ENCODE data around the gene BCR. TPM values are rescaled to one million over a fixed set of nuclear protein-coding genes. Genes with fewer than 3 reads are reported as not detected.
A peak's percentile ranks its signal among the peaks of the same experiment; 100 is the strongest.

Gene BCR
- total RNA-seq, 1 donor from 2014 or later, result 92.6 TPM

DNA sequence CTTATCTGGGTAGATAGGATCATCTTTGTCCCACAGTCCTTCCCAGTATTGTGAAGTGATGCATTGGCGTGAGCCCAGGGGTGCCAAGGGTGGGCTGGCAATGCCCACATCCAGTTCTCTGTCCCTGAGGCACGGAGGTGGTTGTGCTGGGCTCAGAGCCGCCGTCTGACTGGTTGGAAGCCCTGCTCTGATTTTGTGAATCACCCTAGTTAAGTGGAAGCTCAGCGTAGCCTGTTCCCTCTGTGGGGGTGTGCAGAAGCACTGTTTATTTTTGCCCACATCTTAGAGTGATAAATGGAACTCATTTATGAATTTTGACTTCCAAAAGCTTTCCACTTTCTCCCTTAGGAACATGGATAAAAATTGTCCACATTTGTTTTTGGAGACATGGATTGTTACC, 13.6 kb downstream of the BCR start:
- peaks cover 27% of the 10 kb centered on the region for H3K4me1 Mint-ChIP-seq (ENCODE audit: unreplicated experiment)
- DNase-seq (ENCODE audit: low spot score), result no peak
- no peak overlapping the region for H3K4me3 Mint-ChIP-seq (ENCODE audit: unreplicated experiment)

DNA sequence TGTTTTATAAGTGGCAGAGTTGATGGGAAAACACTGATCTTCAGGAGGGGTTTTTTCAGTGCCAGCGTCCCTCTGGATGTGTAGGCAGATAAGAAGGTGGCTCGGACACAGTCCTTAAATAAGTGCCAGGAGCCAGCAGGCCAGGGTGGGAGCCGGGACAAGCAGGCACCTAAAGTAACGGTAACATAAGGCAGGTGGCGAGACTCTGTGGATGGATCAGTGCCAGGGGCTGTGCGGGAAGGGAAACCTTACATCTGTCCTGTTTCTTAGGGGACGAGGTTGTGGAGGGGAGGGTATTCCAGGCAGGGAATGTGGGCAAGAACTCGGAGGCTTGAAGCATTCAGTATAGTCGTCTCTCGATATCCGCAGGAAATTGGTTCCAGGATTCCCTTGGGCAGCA, 15.9 kb downstream of the BCR start:
- peak overlapping the region; percentile 45 for H3K27ac Mint-ChIP-seq (ENCODE audit: unreplicated experiment)
- peaks cover 41% of the 10 kb centered on the region for H3K4me1 Mint-ChIP-seq (ENCODE audit: unreplicated experiment)
- TF ChIP-seq, protein P1, sequence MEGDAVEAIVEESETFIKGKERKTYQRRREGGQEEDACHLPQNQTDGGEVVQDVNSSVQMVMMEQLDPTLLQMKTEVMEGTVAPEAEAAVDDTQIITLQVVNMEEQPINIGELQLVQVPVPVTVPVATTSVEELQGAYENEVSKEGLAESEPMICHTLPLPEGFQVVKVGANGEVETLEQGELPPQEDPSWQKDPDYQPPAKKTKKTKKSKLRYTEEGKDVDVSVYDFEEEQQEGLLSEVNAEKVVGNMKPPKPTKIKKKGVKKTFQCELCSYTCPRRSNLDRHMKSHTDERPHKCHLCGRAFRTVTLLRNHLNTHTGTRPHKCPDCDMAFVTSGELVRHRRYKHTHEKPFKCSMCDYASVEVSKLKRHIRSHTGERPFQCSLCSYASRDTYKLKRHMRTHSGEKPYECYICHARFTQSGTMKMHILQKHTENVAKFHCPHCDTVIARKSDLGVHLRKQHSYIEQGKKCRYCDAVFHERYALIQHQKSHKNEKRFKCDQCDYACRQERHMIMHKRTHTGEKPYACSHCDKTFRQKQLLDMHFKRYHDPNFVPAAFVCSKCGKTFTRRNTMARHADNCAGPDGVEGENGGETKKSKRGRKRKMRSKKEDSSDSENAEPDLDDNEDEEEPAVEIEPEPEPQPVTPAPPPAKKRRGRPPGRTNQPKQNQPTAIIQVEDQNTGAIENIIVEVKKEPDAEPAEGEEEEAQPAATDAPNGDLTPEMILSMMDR (IDR thresholded peaks at IDR 0.05; ENCODE audit: unreplicated experiment), result no peak
- H3K4me3 Mint-ChIP-seq (ENCODE audit: unreplicated experiment), result no peak overlapping the region
- peaks cover 20% of the 10 kb centered on the region for H3K36me3 Mint-ChIP-seq (ENCODE audit: low read depth, unreplicated experiment)
- H3K27me3 Mint-ChIP-seq (ENCODE audit: unreplicated experiment), result peaks cover 4% of the 10 kb centered on the region
- no peaks in the 10 kb centered on the region for H3K9me3 Mint-ChIP-seq (ENCODE audit: unreplicated experiment)
- no peak for DNase-seq (ENCODE audit: low spot score)

More for the DNA sequence above, 13.6 kb downstream of the BCR start:
- Mint-ChIP-seq H3K27ac (ENCODE audit: unreplicated experiment) (no peak overlapping the region), H3K9me3 (ENCODE audit: unreplicated experiment) (no peaks in the 10 kb centered on the region), H3K27me3 (ENCODE audit: unreplicated experiment) (peaks cover 4% of the 10 kb centered on the region), H3K36me3 (ENCODE audit: low read depth, unreplicated experiment) (peaks cover 15% of the 10 kb centered on the region)
- TF ChIP-seq, protein P1 (IDR thresholded peaks at IDR 0.05; ENCODE audit: unreplicated experiment), result no peak

DNA sequence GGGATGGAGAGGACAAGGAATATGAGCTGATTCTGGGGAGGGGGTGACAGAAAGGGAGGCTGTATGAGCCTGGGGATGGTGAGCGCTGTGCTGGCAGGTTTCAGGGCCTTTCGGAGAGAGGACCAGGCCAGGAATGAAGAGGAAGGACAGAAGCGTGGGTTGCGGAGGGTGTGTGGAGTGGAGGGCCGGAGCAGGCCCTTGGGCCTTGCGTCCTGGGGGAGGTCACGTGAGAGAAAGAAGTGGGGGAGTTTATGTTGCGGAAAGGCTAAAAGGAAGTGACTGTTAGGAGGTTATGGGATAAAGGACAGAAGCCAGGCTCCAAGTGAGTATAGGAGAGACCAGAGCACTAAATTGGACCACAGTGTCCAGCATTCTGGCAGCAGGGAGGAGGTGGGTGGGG, 17.5 kb downstream of the BCR start:
- H3K27me3 Mint-ChIP-seq (ENCODE audit: unreplicated experiment), result no peaks in the 10 kb centered on the region
- peak overlapping the region; percentile 35 for H3K4me3 Mint-ChIP-seq (ENCODE audit: unreplicated experiment)
- TF ChIP-seq, protein P1 (IDR thresholded peaks at IDR 0.05; ENCODE audit: unreplicated experiment), result no peak
- no peak for DNase-seq (ENCODE audit: low spot score)
- H3K36me3 Mint-ChIP-seq (ENCODE audit: low read depth, unreplicated experiment), result peaks cover 10% of the 10 kb centered on the region
- H3K27ac Mint-ChIP-seq (ENCODE audit: unreplicated experiment), result peak overlapping the region; percentile 81
- H3K9me3 Mint-ChIP-seq (ENCODE audit: unreplicated experiment), result no peaks in the 10 kb centered on the region
- peaks cover 31% of the 10 kb centered on the region for H3K4me1 Mint-ChIP-seq (ENCODE audit: unreplicated experiment)

DNA sequence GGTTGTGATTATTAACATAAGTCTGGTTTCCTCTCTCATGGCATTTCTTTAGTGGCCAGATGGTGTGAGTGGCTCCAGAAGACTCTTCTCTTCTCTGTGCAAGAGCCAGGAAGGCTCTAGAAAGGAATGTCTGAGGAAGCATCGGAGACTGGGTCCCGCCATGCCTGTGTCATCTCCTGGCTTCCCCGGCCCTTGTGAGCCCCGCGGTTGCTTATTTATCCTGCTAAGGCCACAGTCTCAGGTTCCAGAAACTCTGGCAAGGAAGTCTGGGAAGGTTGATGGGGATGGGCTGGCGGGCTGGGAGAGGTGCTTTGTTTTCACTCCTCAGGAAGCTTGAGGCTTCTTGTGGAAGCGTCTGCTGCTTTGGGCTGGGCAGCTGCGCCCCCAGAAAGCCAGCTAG, 18.9 kb downstream of the BCR start:
- Mint-ChIP-seq H3K4me3 (ENCODE audit: unreplicated experiment) (peak overlapping the region; percentile 57), H3K27me3 (ENCODE audit: unreplicated experiment) (no peaks in the 10 kb centered on the region), H3K27ac (ENCODE audit: unreplicated experiment) (peak overlapping the region; percentile 90), H3K9me3 (ENCODE audit: unreplicated experiment) (no peaks in the 10 kb centered on the region), H3K4me1 (ENCODE audit: unreplicated experiment) (peaks cover 39% of the 10 kb centered on the region), H3K36me3 (ENCODE audit: low read depth, unreplicated experiment) (peaks cover 10% of the 10 kb centered on the region)
- TF ChIP-seq, protein P1 (IDR thresholded peaks at IDR 0.05; ENCODE audit: unreplicated experiment), result no peak
- peak; percentile 40 for DNase-seq (ENCODE audit: low spot score)

DNA sequence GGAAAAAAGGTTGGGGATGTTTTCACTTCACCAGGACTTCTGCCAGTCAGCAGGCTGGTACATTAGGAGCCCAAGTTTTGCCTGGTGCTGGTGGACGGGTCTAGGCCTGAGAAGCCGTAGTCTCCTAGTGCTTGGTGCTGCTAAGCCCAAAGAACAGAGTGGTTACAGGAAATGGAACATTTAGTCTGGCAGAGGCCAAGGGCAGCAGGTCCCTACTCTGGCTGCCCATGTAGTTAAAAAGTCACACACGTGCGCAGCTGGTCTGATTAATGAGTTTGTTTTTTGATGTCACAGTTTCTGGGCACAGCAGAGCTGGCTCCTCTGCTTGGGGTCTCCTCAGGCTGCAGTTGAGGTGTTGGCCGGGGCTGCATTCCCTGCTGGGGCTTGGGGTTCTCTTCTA, 20.6 kb downstream of the BCR start:
- Mint-ChIP-seq H3K27me3 (ENCODE audit: unreplicated experiment) (no peaks in the 10 kb centered on the region), H3K36me3 (ENCODE audit: low read depth, unreplicated experiment) (peaks cover 10% of the 10 kb centered on the region), H3K4me3 (ENCODE audit: unreplicated experiment) (no peak overlapping the region), H3K4me1 (ENCODE audit: unreplicated experiment) (peaks cover 46% of the 10 kb centered on the region), H3K9me3 (ENCODE audit: unreplicated experiment) (no peaks in the 10 kb centered on the region), H3K27ac (ENCODE audit: unreplicated experiment) (no peak overlapping the region)
- TF ChIP-seq, protein P1 (IDR thresholded peaks at IDR 0.05; ENCODE audit: unreplicated experiment), result no peak
- DNase-seq (ENCODE audit: low spot score), result no peak

Measured in endothelial cell (in vitro differentiated cells).